Activated CD8-positive, alpha-beta memory T cell treated with anti-CD3 and anti-CD28 coated beads, Interleukin-2, amount 50 U/mL, for 24 hours (primary cell): Measurements from ENCODE around the gene POM121L2.

Source experiments
- DNase-seq: peaks from one replicate; pipeline ENCODE4 v3.0.0-alpha.2; 2020; ENCODE audit errors: extremely low read depth

POM121L2 gene

GRCh38 chr6:27260369-27260768 is 51.7 kb downstream of the POM121L2 start:
- DNase-seq = no peak
